Erythroblast (primary cell): ENCODE data around the gene TMOD1.

Experiments
- GATA1 ChIP-seq: IDR thresholded peaks from 2 replicates; pipeline ENCODE4 v1.6.1; 2011; ENCODE audit warnings: low read depth, mild to moderate bottlenecking, control low read depth, low read length, moderate library complexity
- POLR2A ChIP-seq: IDR thresholded peaks from 2 replicates; pipeline ENCODE4 v1.6.1; 2011; ENCODE audit warnings: mild to moderate bottlenecking, low read length

DNA sequence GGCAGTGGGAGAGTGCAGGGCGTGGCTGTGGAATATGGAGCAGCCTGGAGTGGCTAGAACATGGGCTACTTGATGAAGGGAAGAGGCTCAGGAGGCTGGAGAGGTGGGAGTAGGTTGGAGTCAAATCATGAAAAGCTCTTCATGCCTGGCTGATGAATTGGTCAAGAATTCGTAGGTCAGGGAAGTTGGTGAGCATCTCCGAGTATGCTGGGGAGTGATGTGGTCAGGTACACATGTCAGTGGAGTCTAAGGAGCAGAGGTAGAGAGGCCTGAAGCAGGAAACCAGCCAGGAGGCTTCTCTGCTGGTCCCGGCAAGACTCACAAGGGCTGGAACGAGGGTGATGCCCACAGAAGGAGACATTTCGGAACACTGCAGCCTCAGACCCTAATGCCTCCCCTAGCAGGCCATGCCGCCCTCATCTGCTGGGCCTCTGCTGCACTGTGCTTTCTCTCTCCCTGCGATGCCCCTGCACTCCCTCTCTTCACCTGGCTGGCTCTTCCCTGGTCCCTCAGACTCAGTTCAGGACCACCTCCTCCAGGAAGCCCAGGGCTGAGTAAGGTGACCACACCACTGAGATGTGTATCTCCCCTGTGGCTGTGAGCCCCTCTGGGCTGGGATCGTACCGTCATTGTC, 33.6 kb downstream of the TMOD1 start:
- TF ChIP-seq POLR2A (no peak), GATA1 (no peak)
